HG03521 (cell line): ENCODE results near the gene SCAMP1.

ENCODE experiments used
- ATAC-seq: cut with Tn5 transposase; IDR thresholded peaks from one replicate; pipeline ENCODE4 v1.9.1; 2021; ENCODE audit warnings: mild to moderate bottlenecking, moderate library complexity; ENCODE audit not compliant: unreplicated experiment

Gene SCAMP1

DNA sequence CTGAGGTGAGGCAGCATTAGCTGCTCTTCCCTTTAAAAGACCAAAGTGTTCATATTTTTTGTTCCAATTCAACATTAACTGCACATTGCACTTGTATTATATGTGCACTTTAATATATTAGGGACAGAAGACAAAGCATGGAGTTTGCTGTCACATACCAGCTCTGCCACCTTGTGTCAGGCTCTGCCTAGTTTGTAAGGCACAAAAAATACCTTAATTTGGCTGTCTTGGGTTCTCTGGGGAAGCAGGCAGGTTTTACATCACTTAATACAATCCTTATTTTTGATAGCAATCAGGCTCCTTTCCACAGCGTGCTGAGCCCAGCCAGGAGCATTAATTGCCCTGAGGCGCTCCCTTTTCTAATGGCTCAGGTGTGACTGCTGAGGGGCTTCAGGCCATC, 131.8 kb downstream of the SCAMP1 start:
- ATAC-seq, result no peak

DNA sequence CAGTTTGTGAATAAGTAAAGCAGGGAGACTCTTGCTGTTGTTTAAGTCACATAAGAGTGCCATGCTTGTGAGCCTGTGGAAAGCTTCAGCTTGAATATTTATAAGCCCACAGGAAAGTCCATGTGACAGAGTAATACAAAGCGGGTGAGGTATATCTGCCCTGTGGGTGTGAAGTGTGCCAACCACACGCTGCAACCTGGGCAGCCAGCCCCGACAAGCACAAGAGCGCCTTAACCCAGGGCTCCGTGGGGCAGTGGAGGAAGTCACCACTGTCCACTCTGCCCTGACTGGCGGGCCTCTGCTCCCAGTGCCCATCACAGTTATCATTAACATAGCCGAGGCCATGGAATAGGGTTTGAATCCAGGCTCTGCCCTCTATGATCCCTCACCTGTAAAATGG, 132.2 kb downstream of the SCAMP1 start:
- ATAC-seq, result no peak

DNA sequence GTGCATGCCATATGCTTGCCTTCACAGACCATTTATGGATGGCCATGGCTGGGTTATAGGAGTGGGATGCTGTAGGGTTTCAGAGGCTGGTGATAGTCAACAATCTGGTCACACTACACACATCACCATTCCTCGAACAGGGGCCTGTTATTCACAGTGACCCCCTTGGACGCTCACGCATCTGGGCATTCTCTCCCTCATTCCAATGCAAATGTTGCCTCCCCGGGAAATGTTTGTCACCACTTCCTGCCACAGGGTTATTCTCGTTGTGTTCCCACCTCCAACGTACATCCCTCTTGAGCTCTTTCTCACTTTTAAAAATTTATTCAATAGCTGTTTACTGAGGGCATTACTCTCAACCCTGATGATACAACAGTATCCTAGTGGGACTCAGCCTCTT, 135.4 kb downstream of the SCAMP1 start:
- no peak for ATAC-seq

DNA sequence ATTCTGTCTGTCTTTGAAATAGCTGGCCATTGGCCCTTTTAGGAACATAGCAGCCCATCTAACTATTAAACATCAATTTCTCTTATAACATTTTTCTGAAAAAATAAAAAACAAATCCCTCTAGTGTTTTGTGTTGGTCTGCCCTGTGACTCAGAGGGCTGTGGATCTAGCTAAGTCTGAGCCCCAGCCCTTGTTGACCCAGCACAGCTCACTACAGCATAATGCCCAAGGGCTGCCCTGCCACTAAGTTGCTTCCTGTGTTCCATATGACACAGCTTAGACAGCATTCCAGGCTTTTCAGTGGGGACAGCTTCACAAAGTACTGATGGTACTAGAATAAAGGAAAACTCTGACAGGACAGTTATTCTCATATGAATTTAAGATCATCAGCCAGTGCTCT, 136.0 kb downstream of the SCAMP1 start:
- no peak for ATAC-seq

DNA sequence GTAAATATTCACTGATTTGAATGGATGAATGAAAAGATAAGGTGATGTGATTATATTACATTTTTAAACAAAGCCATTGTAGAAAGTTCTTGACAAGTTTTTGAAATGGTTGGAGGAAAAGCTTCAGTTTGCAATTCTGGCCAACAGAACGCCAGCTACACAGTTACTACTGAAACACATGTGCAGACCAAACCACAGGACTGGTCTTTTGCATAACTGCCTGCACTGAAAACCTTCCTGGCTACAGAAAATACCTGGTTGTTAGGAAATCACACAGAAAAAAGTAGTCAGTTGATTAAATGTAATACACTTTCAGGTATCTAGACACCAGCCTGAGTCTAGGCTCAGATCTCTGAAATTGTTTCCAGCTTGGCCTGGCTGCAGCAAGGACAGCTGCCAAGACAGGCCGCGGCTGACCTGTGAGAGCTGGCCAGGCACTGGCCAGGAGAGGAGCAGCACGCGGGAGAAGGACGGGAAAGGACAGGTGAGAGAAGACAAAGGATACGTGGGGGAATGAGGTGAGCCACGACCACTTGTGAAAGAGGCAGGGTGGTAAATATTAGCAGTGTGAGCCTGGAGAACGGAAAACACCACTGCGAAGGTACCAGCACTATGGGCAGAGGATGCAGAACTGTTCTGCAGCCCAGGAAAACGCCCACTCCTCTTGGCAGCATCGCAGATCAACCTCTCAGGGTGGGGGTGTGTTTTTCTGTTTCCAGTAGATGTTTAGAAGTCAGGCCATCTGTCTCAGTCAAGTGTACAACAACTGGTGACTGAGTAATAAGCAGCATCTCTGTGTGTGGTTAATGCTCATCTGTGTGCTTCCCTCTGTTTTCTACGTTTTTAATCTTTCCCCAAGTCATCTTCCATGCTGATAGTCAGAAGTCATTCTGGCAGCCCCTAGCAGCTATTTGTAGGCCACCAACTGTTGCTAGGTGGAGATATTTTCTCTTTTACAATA, 137.4 kb downstream of the SCAMP1 start:
- ATAC-seq, result peak; percentile 47

DNA sequence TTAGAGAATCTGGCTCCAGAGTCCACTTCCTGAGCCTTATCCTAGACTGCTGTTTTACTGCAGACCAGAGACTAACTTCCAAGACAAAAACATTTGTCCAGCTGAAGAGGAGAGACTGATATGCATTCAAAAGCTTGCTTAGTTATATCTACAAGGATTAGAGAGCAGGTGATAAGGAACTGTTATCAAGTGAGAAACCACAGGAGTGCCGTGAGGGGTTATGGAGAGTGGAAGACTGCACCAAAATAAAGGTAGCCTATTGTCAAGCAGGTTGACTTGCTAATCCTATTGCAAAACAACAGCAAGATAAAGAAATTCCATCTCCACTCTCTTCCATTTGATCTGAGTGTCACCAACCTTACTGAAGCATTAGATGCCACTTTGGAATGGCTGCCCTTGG, 139.1 kb downstream of the SCAMP1 start:
- no peak for ATAC-seq

DNA sequence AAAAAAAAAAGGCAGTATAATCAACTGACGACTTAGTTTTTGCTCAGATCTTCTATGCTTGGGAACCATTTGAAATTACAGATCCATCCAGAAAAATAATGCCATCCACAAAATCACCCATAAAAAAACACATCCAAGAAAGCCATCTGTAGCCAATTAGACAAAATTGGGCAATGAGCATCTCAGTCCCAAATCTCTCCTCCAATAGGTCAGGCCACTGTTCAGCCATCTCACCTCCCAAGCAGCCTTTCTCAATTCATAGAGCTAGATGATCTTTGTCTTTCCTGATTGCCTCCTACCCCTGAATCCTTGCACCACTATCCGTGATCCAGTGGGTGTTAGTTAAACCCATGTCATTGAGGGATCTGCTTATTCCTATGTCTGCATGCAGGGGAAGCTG, 139.6 kb downstream of the SCAMP1 start:
- no peak for ATAC-seq

DNA sequence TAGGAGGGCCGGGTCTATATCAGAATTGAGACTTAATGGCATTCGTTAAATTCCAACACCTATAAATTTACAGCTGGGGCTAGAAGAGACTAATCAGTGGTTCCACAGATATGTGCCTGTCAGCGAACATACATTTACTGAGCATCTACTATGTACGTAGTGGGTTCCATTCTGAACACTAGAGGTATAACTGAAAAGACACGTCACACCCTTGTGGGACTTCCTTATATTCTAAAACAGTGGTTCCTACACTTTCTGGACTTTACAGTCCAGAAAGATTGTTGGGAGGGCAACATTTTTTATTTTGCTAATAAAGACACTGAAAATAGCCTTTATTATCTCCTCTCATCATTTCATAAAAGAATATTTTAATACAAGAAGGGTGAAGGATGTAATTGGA, 140.5 kb downstream of the SCAMP1 start:
- no peak for ATAC-seq

DNA sequence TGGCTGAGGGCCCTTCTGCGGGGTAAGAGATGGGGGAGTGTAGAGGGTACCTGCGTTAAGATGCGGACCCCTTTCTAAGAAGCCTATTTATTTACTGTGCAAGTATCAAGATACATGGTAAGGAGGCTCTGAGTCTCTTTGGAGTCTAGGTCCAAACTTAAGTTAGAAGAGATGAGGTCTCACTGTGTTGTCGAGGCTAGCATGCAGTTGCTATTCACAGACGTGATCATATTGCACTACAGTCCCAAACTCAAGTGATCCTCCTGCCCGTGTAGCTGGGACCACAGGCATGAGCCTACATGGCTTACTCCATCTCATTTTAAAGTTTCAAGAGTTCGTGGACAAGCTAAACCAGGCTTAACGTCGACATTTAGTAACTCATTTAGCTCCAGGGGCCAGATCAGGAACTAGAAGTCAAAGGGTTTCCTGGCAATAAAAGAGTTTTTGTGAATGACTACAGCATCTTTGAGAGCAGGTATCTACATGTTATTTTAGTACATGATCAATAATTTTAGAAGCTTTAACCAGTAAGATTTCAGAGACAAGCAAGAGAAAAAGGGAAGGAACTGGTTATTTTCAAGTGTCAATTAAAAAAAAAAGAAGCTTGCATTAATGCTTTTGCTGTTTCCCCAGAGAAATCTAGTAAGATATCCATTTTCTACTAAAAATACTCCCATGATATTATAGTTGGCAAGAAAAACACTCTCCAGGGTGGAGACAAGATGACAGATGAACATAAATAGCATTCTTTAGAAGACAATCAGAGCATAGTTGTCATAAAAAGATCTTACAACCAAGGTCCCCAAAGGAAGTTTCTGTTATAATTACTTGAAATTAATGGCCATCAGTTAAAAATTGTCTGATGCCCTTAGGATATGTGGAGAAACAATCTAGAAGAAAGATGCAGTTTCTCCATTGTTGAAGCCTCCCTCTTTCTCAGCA, 141.3 kb downstream of the SCAMP1 start:
- no peak for ATAC-seq

DNA sequence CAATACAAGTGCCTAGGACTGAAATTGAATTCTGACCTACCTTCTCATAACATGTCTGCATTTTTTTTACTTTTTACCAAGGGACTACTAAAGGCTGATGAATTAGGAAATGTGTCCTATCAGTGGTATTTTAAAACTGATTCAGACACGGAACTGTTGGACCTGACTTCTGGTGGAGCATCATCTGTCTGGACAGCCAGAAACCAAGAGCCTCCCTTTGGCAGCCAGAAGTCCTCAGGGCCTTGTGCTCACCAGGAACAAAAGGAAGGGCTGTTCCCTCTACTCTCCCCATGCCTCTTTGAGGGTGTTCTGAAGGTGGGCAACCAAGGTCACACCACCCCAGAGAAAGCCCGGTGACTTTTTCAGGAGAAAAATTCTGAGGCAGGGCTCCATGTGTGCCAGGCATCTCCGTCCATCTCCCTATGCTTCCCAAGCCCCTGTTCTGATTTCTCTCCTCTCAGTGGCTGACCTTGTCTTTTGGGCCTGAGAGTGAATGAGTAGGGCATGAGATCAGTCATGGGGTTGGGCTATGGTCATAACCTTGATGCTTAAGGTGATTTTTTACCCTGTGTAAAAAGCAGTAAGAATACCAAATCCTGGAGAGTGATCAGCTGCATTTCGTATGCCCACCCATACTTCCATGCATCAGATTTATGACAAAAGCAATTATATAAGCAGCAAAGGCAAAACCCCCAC, 143.7 kb downstream of the SCAMP1 start:
- no peak for ATAC-seq

DNA sequence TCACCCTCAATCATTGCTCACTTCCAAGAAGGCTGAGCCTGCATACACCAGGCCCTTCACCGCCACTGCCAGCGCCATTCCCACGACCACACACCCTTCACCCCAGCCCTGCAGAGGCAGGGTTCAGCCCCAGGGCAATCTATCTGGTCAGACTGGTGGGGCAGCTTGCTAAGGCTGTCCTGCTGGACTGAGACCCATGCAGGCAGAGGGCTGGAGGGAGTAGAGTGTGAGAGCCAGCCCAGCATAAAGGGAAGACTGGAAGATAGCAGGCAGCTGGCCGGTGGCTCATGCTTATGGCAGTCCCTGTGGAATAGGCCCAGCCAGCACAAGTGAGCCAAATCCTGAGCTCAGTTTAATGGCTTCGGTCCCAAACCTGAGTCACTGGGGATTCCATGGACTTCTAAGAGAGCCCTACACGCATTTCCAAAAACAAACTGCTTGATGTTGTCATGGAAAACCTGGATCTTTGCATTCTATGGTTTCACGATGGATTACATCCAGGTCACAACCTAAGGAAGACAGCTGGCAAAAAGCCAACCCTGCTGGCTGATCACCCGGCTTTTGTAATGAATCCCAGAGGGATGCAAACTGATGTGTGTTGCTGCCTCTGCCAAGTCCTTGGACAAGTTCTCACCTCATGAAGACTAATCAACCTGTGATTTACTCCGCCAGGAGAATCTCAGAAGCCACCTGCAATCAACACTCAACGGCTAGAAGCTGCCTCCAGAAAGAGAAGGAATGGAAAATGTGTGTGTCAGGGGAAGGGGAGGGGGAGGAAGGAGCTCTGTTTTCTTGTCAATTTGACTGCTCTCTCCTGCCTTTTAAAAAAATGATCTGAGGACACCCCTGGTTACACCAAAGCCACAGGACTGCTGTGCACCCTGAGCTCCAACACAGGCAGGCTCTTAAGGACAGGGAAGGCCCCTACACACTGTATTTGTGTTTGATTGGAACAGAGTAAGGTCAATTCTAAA, 144.6 kb downstream of the SCAMP1 start:
- ATAC-seq, result no peak

DNA sequence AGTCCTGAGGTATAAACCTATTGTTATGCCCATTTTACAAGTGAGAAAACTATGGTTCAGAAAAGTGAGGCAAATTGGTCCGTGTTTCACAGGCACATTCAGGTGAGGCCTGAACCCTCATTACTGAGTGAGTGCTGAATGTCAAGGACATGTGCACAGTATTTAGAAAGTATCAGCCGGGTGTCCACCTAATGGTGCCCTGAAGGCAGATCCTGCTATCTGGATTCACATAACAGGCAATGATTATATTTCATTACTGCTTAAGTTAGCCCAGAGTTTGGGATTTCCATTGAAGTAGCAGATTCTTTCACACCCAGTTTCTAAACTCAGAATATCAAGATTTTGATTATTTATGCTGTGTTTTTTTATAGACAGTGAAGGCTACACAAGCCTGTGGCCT, 145.4 kb downstream of the SCAMP1 start:
- no peak for ATAC-seq

DNA sequence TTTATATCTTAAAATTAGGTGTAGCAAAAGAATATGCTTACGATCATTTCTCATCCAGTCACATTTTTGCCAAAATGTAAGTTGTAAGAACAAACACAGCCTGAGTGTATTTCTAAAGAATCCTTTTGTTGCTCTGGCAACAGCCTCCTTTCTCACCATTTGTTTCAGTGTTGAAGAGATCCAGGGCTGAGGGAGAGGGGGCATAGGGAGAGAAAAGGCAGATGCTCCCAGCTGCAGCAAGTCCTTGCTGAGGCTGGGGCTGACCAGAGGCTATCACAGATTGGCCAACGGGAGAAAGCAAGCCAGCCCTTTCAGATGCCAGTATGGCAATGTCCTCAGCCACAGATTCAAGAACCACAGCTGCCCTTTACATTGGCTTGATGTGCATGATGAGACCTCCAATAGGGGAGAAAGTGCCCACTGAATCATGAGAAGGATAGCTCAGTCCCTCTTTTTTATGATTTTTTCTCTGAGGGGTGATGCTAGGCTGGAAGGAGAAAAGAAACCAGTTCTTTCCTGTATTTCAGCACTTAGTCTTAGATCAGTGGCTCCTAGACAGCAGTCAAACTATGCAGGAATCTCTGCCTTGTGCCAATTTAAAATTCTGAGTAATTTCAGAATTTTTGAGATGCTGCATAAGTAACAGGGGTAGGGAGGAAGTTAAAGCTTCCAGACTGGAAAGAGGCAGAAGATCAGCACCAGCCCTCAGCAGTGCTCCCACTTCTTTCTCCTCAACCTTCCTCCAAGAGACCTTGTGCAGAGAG, 146.0 kb downstream of the SCAMP1 start:
- ATAC-seq, result no peak

DNA sequence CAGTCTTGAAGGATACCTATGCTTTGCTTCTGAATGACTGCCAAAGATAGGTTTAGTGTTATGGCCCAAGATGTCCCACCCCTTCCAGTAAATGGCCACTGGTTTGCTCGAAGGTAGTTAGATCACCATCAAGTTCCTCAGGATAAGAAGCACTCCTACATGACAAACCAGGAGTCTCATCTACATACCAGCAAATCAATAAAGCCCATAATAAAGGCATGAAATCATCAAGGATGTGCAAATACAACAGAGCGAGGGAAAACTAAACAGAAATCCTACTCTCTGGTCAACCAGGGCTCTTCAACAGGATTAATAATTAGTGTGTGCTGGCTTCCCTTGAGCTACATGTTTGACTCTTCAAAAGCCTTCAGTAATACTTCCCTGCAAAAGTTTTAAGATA, 147.1 kb downstream of the SCAMP1 start:
- no peak for ATAC-seq

DNA sequence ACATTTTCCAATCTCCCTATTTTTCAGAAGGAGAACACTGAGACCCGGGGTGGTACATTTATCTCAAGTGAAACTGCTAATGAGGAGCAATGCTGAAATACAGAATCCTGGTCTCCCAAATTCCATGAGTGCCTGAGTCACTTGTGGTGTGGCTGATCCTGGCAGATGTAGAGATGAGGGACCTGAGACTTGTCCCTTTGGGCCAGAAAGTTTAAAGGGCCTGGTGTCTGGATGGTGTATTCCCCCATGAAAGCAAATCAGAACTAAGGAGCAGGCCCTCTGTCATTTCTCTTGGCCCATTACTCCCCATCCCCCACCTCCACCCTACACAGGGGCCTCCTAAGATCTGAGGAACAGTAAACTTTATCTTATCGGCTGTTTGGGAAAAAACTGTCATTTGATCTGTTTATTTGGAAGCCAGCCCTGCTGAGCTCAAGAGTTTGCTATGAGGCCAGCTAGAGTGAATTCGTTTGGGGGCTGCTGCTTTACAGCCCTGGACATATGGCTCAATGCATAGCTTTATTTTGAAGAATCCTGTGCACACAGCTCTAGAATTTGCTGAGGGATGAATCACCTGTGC, 147.9 kb downstream of the SCAMP1 start:
- no peak for ATAC-seq

DNA sequence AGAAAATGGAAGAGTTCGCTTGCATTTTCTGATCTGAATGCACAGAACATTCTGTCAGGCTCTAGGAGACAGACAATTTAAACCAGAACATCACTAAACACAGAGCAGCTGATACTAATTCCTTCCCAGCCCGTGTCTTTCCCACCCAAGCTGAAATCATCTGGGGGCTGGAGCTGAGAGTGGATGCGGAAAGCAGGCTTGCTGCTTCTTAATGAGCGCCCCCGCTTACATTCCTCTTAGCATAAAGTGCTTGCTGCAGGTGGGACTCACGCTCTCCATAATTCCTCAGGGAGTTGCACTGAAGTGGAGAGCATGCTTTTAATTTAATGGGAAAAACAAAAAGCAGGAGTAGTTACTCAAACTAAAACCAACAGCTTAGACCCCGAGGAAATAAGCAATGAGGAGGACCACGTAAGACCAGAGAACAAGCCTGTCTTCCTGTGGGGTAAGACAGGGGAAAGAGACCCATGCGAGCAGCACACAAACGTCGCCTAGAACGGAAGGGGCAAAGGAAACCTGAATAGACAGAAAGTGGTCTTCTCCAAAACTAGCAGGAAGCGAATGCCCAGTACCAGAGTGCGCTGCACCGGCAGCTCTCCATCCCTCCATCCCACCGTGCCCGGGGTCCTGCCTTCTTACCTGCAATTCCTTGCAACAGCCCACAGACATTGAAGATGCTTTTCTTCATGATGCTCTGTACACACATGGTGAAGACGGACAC, 148.9 kb downstream of the SCAMP1 start:
- ATAC-seq, result no peak

DNA sequence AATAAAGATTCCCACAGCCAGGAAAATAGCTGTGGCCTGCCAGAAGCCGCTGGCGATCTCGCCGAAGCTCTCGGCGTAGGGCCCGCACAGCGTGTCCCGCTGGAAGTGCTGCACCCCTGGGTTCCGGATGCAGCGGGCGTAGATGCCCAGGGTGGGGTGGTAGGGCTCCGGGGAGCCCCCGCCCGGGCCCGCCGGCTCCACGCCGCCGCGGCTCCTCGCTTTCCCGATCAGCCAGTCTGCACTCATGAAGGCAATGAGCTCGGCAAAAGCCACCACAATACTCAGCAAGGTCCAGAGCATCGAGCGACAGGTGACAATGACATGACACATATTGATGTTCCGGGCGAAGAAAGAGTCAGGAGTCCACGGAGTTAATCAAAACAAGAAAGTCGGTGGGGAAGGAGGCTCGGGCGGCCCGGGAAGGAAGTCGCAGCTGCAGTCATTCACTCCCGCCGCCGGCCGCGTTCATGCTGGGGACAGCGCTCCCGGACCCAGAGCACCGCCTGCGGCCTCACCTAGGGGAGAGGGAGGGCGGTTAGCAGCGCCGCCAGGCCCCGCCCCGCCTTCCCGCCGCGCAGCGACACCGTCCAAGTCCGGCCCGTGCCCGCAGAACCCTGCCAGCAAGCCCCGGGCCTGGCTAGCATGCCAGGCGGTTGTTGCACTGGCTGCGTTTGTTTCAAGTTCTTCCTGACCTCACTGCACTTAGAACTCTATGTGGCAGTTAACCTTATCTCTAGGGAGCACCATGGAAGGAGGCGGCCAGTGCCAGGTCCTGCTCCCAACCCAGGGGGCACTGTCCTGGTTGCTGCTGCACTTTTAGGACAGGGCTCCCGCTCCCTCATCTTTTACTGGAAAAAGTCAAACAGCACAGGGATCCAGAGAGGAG, 149.7 kb downstream of the SCAMP1 start:
- ATAC-seq, result peak; percentile 68
